K562 (cell line): Measurements from ENCODE around the gene ARHGAP10. TPM values are rescaled to one million over a fixed set of nuclear protein-coding genes. Genes with fewer than 3 reads are reported as not detected.

Experiments used
- ATAC-seq: fragments of 200-7000 bp; cut with Tn5 transposase; 3 replicates; pipeline ENCODE4 v1.9.1; 2020; ENCODE audit warnings: moderate library complexity
- BruUV-seq: library from RNA; stranded (reverse); fragments of 400-500 nt; replicated peaks from 2 replicates; lab custom pipeline; 2021; lab: Mats Ljungman, UMichigan
- CTCF ChIA-PET: fragments of 300-600 bp; formaldehyde crosslinking; extraction: SDS; loops from one replicate; lab custom pipeline; 2021; ENCODE audit warnings: low intra/inter-chr PET ratio; lab: Yijun Ruan, JAX
- POLR2A ChIA-PET: fragments of 300-600, 350-650 bp; sonication (Branson Sonifier 250); formaldehyde crosslinking; extraction: SDS; loops from one replicate; lab custom pipeline; 2021; ENCODE audit warnings: antibody characterized with exemption, inconsistent platforms; lab: Yijun Ruan, JAX
- DNase-seq, 4 experiments: peaks; one replicate each; pipeline versions ENCODE4 v3.0.0 to v3.0.0-alpha.2; 2011 to 2018; ENCODE audit warnings: low spot score in 3 of 4, mixed read lengths in 3 of 4; ENCODE audit errors: extremely low read depth in 1 of 4
- FAIRE-seq: peaks from 2 replicates; lab custom pipeline; 2011; peaks lifted over from hg19 to GRCh38; lab: Jason Lieb, UNC
- H2AFZ ChIP-seq: 2 replicates; pipeline ENCODE4 v1.6.0; 2011; ENCODE audit warnings: low read depth, low read length, control low read depth, inconsistent platforms
- H3K27ac ChIP-seq: fragments of 200-600 bp; 3 replicates; pipeline ENCODE4 v1.8.0; 2011; ENCODE audit warnings: low read depth, mild to moderate bottlenecking, control low read depth, inconsistent platforms, low read length, moderate library complexity, mixed read lengths; ENCODE audit errors: extremely low read depth
- H3K27me3 ChIP-seq, 2 experiments: fragments of 300-600 bp in 1 of 2; 2 replicates in 1 of 2; 3 replicates in 1 of 2; pipeline versions ENCODE4 v1.6.0 to v1.8.0; 2011; ENCODE audit warnings: inconsistent platforms in 2 of 2, low read length in 2 of 2, mild to moderate bottlenecking in 1 of 2, mixed read lengths in 1 of 2, moderate library complexity in 1 of 2; ENCODE audit not compliant: control insufficient read depth in 2 of 2, insufficient read depth in 2 of 2
- H3K36me3 ChIP-seq: fragments of 300-600 bp; 3 replicates; pipeline ENCODE4 v1.8.0; 2011; ENCODE audit warnings: mild to moderate bottlenecking, low read length, inconsistent platforms; ENCODE audit not compliant: control insufficient read depth, insufficient read depth
- H3K4me1 ChIP-seq, 2 experiments: fragments of 200-600 bp in 1 of 2; replicated peaks in 1 of 2; 2 replicates in 1 of 2; 3 replicates in 1 of 2; pipeline versions ENCODE4 v1.5.1 to v1.8.0; 2011; ENCODE audit warnings: inconsistent platforms in 2 of 2, low read length in 2 of 2, mild to moderate bottlenecking in 1 of 2, mixed read lengths in 1 of 2, moderate library complexity in 1 of 2; ENCODE audit not compliant: control insufficient read depth in 2 of 2, insufficient read depth in 2 of 2
- H3K4me2 ChIP-seq: 2 replicates; pipeline ENCODE4 v1.6.1; 2011; ENCODE audit warnings: low read length, control low read depth, inconsistent platforms, mixed read lengths; ENCODE audit not compliant: insufficient read depth
- H3K4me3 ChIP-seq: fragments of 200-600 bp; sonication (generic), shearing (Covaris generic); 2 replicates; pipeline ENCODE4 v1.5.1; 2016; ENCODE audit warnings: control low read depth, inconsistent platforms
- H3K79me2 ChIP-seq: fragments of 200-600 bp; 3 replicates; pipeline ENCODE4 v1.8.0; 2011; ENCODE audit warnings: low read length, inconsistent platforms; ENCODE audit not compliant: control insufficient read depth, insufficient read depth
- H3K9ac ChIP-seq, 2 experiments: 2 replicates each; pipeline versions ENCODE4 v1.6.0 to v1.6.1; 2011; ENCODE audit warnings: low read depth in 2 of 2, low read length in 2 of 2, control low read depth in 1 of 2, inconsistent platforms in 1 of 2, mild to moderate bottlenecking in 1 of 2, mixed read lengths in 1 of 2; ENCODE audit not compliant: insufficient read depth in 1 of 2
- H3K9me1 ChIP-seq: one replicate; pipeline ENCODE4 v1.6.0; 2011; ENCODE audit warnings: inconsistent platforms, mild to moderate bottlenecking, low read length, moderate library complexity; ENCODE audit not compliant: control insufficient read depth, insufficient read depth
- H3K9me3 ChIP-seq: replicated peaks from 2 replicates; pipeline ENCODE4 v1.5.1; 2011; ENCODE audit warnings: low read depth, low read length, inconsistent platforms; ENCODE audit not compliant: control insufficient read depth, insufficient read depth
- H4K20me1 ChIP-seq: replicated peaks from 2 replicates; pipeline ENCODE4 v1.6.1; 2011; ENCODE audit warnings: low read length, inconsistent platforms, mixed read lengths; ENCODE audit not compliant: control insufficient read depth, insufficient read depth
- BRF1 ChIP-seq: IDR thresholded peaks from 3 replicates; pipeline ENCODE4 v1.6.1; 2011; ENCODE audit warnings: borderline replicate concordance, mild to moderate bottlenecking; ENCODE audit not compliant: insufficient read length; ENCODE audit errors: extremely low read depth
- DLX4 ChIP-seq: fragments of 250-450 bp; sonication (Bioruptor Pico); IDR thresholded peaks from 2 replicates; pipeline ENCODE4 v1.6.1; 2021; ENCODE audit warnings: mild to moderate bottlenecking
- EP300 ChIP-seq: IDR thresholded peaks from 2 replicates; pipeline ENCODE4 v1.6.1; 2012; ENCODE audit warnings: low read length, improper control_type of control experiment
- GTF2F1 ChIP-seq: IDR thresholded peaks from 2 replicates; pipeline ENCODE4 v1.6.1; 2011; ENCODE audit warnings: low read depth, low read length, improper control_type of control experiment
- NONO ChIP-seq, 2 experiments: fragments of 200-400 bp in 1 of 2; fragments of 450-650 bp in 1 of 2; formaldehyde crosslinking in 1 of 2; IDR thresholded peaks; 2 replicates each; pipeline ENCODE4 v1.6.1; 2017; ENCODE audit warnings: low read depth in 2 of 2, mild to moderate bottlenecking in 2 of 2, moderate library complexity in 2 of 2, low read length in 1 of 2
- REST ChIP-seq, 2 experiments: fragments of 450-650 bp; formaldehyde crosslinking in 1 of 2; IDR thresholded peaks; 2 replicates each; pipeline versions ENCODE4 v1.4.0 to v1.6.1; 2014 to 2020; ENCODE audit warnings: mild to moderate bottlenecking in 2 of 2, borderline replicate concordance in 1 of 2, low read depth in 1 of 2
- SRSF1 ChIP-seq: fragments of 200-400 bp; formaldehyde crosslinking; IDR thresholded peaks from 2 replicates; pipeline ENCODE4 v1.6.1; 2017; ENCODE audit warnings: mild to moderate bottlenecking, low read depth, low read length, moderate library complexity
- SRSF3 ChIP-seq: fragments of 200-400 bp; formaldehyde crosslinking; IDR thresholded peaks from 2 replicates; pipeline ENCODE4 v1.6.1; 2016; ENCODE audit warnings: mild to moderate bottlenecking, low read length, moderate library complexity; ENCODE audit not compliant: insufficient read depth
- TSC22D4 ChIP-seq: fragments of 450-650 bp; IDR thresholded peaks from 2 replicates; pipeline ENCODE4 v1.6.1; 2016; ENCODE audit warnings: missing genetic modification characterization, missing biosample characterization, control low read depth
- ZNF764 ChIP-seq: fragments of 250-450 bp; sonication (Bioruptor Pico); IDR thresholded peaks from 2 replicates; pipeline ENCODE4 v1.4.0; 2020; ENCODE audit warnings: low read depth, mild to moderate bottlenecking, moderate library complexity
- WGBS: fragments of 100-300 bp; shearing (Covaris generic); methylation state at CpG from one replicate; pipeline ENCODE4 v1.1.6; 2016; ENCODE audit warnings: low coverage, mixed read lengths; ENCODE audit not compliant: insufficient coverage; ENCODE audit errors: missing lambda C conversion rate; 5-methylcytosine and 5-hydroxymethylcytosine counted together
- in situ Hi-C: fragments of 300-500 bp; cut with MboI; formaldehyde crosslinking; loops from 4 replicates; pipeline ENCODE4 v1.15.0; 2018; ENCODE audit warnings: inconsistent platforms, mixed read lengths
- intact Hi-C: fragments of 100-400 bp; cut with micrococcal nuclease; formaldehyde crosslinking; loops from 2 replicates; pipeline ENCODE4 v1.14.2; 2022
- polyA plus RNA-seq, 8 experiments: library from polyadenylated mRNA; depleted of rRNA in 4 of 8; stranded (reverse) in 5 of 8; unstranded in 3 of 8; fragments of >200 nt; fragmentation: Nextera tagmentation in 2 of 8; fragmentation: Illumina TruSeq in 1 of 8; extraction: Ambion mirVana in 2 of 8; extraction: Trizol in 1 of 8; gene quantifications; 2 replicates each; pipeline versions ENCODE4 v1.2.1 to v1.2.3, GENCODE V29; 2011 to 2014; ENCODE audit warnings: inconsistent platforms in 1 of 8, missing spikeins in 1 of 8
- total RNA-seq, 7 experiments: library from RNA; depleted of rRNA in 6 of 7; stranded (reverse); fragments of >200 nt in 6 of 7; fragmentation: Illumina TruSeq in 2 of 7; extraction: Trizol in 2 of 7; gene quantifications; 2 replicates each; pipeline versions ENCODE4 v1.2.1 to v1.2.3, GENCODE V29; 2011 to 2021; ENCODE audit warnings: low replicate concordance in 1 of 7
- TF ChIP-seq, protein P1 (sequence below): sonication (generic); formaldehyde crosslinking; IDR thresholded peaks from 2 replicates; pipeline ENCODE4 v1.8.1; 2023; ENCODE audit warnings: mild to moderate bottlenecking, missing genetic modification reagents

ARHGAP10 gene
- total and polyA plus RNA-seq, 9 of the 15 experiments (the other 6 are each of a cell fraction or from before 2014, with no cell fraction given), result 0.03 to 0.22 (median 0.06) TPM; not detected in 3

DNA sequence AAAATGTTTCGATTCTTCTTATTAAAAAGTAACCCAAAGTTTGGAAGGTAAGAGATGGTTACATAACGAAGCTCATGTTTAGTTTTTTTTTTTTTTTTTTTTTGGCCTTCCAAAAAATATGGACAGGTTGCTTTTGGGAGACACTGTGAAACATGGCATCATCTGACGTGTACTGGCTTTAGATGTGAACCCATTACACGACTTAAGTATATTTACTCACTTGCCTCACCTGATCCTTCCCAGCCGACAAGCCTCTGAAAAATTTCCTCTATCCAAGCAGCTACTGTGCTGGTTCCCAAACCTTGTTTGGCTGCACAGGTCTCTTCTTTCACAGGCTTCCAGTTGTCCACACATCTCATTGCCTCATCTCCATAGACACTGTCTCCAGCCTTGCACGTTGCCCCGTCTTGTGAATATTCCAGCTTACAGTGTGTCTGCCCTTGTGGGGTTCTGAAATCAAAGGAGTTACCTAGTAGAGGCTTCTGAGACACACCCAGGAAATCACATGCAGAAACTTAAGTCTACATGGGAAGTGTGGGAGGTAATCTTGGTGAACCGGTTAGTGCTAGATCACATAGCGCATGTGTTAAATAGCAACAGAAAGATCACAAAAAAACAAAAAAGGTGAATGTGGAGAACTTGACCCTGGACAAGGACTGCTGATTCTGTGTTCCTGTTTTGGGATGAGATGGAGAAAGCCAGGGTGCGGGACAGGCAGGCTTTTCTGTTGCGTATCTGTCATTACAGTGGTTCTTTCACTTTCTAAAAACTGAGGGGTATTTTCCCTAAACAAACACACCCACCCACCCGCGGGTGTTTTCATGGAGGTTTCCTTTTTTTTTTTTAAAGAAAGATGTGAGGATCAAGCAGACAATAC is 328.6 kb downstream of the ARHGAP10 start:
- Histone ChIP-seq H3K27me3 (peaks cover 6 to 22% of the 10 kb centered on the region in 2 experiments; a peak in 3 of 5 replicates), H3K9me1 (no peaks in the 10 kb centered on the region), H3K4me1 (no peaks in the 10 kb centered on the region), H3K27ac (no peak overlapping the region), H2AFZ (no peak overlapping the region), H4K20me1 (no peaks in the 10 kb centered on the region), H3K4me3 (no peak overlapping the region), H3K9me3 (no peaks in the 10 kb centered on the region), H3K9ac (no peak overlapping the region), H3K79me2 (no peaks in the 10 kb centered on the region), H3K4me2 (no peak overlapping the region), H3K36me3 (no peaks in the 10 kb centered on the region)
- DNase-seq (no peak), FAIRE-seq (no peak), ATAC-seq (no peak)
- intact Hi-C loops, result no loop called here
- in situ Hi-C loops, result no loop called here
- POLR2A ChIA-PET, result interaction anchor here (0.8 kb wide), 1 partner anchor 99 kb away, joined by 3 read pairs; no protein-coding TSS in a partner anchor
- WGBS, result 3% methylated on average over 13 of the region's 13 CpGs
- BruUV-seq, result no TSS peak
- CTCF ChIA-PET, result no interaction called here
- TF ChIP-seq, protein P1, sequence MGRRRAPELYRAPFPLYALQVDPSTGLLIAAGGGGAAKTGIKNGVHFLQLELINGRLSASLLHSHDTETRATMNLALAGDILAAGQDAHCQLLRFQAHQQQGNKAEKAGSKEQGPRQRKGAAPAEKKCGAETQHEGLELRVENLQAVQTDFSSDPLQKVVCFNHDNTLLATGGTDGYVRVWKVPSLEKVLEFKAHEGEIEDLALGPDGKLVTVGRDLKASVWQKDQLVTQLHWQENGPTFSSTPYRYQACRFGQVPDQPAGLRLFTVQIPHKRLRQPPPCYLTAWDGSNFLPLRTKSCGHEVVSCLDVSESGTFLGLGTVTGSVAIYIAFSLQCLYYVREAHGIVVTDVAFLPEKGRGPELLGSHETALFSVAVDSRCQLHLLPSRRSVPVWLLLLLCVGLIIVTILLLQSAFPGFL, result no peak
- no peak for TF ChIP-seq REST (IDR thresholded peaks at IDR 0.05; ENCODE audit: borderline replicate concordance)
- no peak for TF ChIP-seq REST (CRISPR knock-in tag; IDR thresholded peaks at IDR 0.05; ENCODE audit: low read depth)
- TF ChIP-seq DLX4 (CRISPR knock-in tag), result no peak
- TF ChIP-seq EP300, result no peak
- no peak for TF ChIP-seq NONO (IDR thresholded peaks at IDR 0.05; ENCODE audit: low read depth in 2 of 2, low read length in 1 of 2)
- TF ChIP-seq ZNF764 (CRISPR knock-in tag), result no peak
- no peak for TF ChIP-seq GTF2F1
- TF ChIP-seq TSC22D4 (tag), result no peak
- TF ChIP-seq BRF1, result no peak
- TF ChIP-seq SRSF3, result no peak
- TF ChIP-seq SRSF1, result no peak
